ENCODE measurements around the gene A1CF.

DNA sequence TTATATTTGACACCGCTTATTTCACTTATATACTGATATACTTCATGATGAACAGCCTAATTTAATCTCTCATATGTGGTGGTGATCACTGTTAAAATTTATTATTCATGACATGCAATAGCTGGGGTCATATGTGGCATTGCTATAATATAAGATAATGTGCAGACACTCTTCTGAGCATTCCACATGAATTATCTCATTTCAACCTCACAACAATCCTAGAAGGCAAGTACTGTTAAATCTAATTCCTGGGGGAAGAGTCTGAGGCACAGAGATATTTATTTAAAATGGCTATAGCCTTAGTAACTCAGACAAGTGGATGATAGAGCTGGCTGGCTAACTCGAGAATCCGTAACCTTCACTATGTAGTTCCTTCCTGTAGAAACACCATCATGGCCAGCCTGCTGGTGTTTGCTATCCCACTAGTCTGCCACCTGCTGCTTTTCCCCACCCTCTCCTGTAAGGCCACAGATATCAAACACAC lies 46.6 kb upstream of the A1CF start:
- TF ChIP-seq CTCF (optimal IDR thresholded peaks at IDR 0.05 in 1 of 3, IDR thresholded peaks at IDR 0.05 in 1 of 3, conservative IDR thresholded peaks at IDR 0.05 in 1 of 3; ENCODE audit: extremely low read depth in 1 of 3, insufficient read depth in 2 of 3, low read length in 3 of 3) (no peak), EZH2 (IDR thresholded peaks at IDR 0.05; ENCODE audit: low read length) (no peak)
